COR-L47 (cell line): Measurements from ENCODE around the gene ANTKMT.
"Not testable (repeated sequence)": the region's sequence is repeated elsewhere in the genome, so short reads cannot be mapped to it uniquely, and the experiment has no call there.

Source experiments
- DNase-seq: peaks from one replicate; lab custom pipeline; 2025; lab: John Stamatoyannopoulos, UW

The ANTKMT gene

GRCh38 chr16:728131-728889, 7.4 kb downstream of the ANTKMT start:
- DNase-seq = peak; percentile 82

DNA sequence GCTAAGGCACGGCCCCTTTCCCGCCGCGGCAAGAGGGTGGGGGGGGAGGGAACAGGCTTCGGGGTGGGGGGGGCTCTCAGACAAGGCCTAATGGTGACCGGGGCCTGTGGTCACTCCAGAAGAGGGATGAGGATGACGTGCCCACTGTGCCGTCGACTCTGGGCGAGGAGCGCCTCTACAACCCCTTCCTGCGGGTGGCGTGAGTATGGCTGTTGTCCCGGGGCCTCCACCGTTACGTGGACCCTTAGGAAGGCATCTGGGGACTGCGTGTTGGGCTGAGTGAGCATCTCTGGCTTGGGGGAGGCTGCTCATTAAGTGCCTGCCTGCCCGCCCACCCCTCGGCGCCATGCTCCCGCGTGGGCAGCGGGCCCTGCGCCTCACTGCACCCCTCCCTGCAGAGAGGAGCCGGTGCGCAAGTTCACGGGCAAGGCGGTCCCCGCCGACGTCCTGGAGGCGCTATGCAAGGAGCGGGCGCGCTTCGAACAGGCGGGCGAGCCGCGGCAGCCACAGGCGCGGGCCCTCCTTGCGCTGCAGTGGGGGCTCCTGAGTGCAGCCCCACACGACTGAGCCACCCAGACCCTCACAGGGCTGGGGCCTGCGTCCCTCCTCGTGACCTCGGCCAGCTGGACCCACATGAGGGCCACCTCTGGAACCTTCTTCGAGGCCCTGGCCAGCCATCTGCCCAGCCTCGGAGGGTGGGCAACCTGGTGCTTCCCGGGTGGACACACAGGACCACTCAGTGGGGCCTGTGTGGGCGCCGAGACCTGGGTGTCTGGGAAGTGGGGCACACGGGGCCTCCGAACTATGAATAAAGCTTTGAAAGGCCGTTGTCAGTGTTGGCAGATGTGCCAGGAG, 8.2 kb downstream of the ANTKMT start:
- DNase-seq = no peak

GRCh38 chr16:729768-730665, 9.1 kb downstream of the ANTKMT start:
- DNase-seq = no peak

DNA sequence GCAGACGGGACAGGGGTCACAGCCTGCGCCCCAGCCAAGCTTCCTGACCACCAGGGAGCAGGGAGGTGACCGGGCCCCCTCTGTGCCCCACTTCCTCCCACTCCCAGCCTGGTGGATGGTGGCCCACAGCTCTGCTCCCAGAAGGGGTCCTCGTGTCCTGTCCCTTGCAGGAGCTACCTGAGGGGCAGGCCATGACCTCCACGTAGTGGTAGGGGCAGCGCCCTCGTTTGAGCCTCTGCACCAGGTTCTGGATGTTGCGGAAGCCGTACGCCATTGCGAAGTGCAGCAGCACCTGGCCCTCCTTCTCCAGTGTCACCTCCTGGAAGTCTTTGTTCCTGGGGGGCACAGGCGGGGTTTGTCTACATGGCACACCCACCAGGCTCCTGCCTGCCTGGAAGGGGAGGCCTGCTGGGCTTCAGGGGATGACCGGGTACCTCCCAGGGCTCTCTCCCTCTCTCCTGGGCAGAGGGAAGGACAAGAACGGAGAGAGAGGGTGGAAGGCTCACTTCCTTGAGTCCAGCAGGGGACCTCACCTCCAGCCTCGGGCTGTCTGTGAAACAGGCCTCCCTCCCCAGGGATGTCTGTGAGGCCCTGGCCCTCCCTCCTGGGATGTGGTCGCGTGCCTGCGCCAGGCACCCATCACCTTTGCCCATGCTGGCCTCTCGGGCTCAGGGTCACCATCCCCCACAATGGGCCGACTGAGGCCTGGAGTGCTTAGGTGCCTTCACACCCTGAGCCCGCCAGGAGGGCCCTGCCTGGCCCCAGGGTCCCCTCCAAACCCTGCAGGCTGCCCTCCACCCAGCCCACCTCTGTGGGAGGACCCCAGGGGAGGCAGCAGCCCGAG, 9.9 kb downstream of the ANTKMT start:
- DNase-seq = no peak

GRCh38 chr16:732332-732731, 11.4 kb downstream of the ANTKMT start:
- no peak for DNase-seq

DNA sequence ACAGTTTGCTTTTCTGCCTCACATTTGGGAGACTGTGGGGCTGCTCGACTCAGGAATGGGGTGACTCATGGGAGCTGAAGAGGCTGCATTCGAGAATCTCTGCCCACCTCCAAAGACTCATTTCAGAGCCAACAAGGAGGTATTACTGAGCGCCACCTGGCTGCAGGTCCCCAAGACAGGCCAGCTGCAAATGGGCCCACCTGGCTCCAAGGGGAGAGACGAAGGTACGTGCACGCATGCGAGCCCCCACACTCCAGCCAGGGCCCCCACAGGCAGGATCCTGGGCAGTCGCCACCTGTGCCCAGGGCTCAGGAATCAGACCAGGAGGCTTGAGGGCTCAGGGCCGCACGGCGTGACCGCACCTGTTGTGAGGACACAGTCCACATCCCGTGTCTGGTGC, 12.0 kb downstream of the ANTKMT start:
- DNase-seq = no peak

DNA sequence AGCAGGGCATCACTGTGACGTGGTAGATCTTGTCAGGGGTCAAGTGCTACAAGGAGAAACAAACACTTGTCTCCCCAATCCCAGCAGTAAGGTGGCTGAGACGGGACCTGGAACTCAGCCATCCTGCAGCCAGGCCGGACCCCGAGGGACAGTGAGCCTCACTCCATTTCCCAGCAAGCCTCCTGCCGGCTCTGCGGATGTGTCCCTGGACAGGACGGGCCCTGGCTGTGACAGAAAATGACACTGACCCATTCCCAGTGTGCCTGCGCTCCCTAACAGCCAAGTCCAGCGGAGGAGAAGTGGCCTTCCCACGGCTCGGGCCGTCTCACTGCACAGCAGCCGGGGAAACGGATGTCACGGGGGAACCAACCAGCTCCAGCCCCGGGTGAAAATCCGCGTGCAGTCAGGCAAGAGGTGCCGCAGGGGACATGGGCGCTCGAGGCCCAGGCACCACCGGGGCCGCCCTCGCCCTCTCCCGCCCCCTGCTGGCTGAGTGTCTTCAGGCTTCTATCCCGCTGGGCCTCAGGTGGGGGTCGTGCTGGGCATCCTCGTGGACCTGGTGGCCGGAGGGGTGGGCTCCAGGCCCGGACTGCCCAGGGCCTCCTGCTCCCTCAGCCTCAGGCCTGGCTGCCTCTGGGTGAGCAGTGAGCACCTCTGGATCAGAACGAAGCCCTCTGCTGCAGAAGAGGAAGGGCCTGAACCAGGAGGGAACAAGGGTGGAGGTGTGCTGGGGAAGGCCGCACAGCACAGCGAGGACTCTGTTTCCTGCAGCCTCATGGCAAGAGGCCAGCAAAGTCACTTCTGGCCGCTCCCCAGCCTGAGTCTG, 12.6 kb downstream of the ANTKMT start:
- no peak for DNase-seq

DNA sequence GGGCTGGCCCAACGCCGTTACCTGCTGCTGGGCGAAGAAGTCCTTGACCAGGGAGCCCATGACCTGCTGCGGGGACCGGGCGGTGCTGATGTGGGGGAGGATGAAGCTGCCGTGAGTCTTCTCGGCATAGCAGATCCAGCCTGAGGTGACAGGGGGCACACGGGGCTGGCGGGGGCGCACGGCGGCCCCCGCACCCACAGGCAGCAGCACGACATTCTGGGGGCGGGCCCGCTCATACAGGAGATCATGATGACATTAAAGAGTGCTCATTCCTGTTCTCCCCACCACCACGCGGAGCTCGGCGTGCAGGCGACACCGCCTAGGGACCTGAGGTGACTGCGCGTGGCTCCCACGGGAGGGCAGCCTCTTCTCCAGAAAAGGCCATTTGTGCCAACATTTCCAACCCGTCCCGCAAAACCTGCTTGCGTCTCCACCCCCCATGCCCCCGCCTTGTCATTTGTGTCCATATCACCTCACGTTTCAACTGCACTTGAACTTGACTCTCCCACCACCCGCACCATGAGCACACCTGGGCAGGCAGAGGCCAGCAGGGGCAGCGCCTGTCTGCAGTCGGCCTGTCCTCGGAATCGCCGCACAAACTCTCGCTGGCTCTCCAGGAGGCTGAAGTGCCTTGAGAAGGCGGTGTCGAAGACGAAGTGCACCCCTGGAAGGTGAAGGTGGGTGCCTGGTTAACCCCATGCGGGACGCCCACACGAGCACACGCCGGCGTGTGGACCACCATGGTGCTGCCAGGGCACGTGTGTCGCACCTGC, 13.4 kb downstream of the ANTKMT start:
- no peak for DNase-seq

DNA sequence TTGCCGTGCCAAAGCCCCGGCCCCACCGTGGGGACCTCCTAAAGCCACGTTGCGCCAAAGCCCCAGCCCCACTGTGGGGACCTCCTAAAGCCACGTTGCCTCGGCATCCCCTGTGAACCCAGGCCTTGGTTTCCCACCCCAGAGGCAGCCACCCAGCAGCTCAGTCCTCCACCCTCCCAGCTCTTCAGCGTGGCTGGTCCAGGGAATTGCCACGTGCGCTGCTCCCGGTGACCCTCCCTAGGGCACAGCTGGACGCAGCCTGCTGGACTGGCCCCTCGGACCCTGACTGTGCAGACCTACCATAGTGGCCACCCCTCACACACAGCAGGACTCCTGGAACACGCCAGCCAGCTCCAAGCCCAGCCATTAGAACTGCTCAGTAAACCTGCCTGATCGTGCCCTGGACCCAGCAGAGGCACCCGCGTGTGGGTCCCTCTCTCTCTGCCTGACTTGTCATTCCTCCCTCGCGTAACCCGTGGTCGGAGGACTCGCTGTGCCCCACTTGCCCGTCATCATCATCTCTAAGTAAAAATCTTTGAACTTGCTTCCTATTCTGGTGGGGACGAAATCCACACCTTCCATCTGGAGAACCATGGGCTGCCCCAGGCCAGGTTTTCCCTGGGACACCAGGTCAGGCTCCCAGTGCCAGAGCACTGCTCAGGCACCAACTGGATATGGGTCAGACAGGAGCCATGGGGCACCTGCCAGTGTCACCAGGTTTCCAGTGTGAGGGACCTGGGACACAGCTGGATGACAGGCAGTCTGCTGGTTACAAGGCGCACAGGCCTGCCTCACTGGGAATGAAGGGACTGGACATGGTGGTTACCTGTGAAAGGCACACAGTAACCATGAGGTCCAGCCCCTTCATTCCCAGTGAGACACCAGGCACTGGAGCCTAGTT, 14.3 kb downstream of the ANTKMT start:
- no peak for DNase-seq

DNA sequence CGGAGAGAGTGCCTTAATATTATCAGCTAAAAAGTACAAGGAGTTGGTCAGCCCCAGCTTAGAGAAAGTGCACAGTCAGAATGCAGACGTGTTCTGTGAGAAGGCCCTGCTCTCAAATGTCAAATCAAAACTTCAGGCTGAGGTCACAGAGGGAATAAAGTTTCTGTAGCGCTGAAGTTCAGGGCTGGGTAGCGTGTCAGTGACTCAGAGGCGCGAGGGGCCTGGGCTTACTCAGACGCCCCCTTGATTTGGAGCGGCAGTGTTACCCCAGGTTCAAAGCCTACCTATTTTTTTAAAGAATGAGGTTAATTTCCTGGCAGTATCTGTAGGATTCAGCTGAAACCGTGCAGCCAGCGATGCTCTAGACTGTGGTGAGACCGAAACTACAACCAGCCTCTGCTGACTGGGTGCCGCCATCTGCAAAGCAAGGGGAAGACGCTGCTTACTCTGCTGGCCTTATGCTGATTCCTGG, 15.1 kb downstream of the ANTKMT start:
- DNase-seq = no peak

- DNase-seq = no peak
These were observed 16.1 kb downstream of the ANTKMT start for GRCh38 chr16:736936-737481.

GRCh38 chr16:739560-740458, 18.9 kb downstream of the ANTKMT start:
- no peak for DNase-seq

DNA sequence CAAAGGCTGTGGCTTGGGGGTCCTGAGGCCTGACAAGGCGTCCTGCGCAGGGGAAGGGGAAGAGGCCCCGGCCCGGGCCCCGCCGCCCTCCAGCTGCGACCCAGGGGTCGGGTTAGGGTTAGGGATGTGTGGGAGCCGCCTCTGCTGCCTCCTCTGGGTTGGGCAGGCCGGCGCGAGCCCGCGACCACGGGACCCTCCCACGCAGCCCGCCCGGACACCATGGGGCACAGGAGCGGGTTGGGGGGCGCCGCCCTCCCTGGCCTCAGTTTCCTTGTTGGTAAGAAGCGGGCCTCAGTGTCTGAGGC, 19.5 kb downstream of the ANTKMT start:
- DNase-seq = no peak

DNA sequence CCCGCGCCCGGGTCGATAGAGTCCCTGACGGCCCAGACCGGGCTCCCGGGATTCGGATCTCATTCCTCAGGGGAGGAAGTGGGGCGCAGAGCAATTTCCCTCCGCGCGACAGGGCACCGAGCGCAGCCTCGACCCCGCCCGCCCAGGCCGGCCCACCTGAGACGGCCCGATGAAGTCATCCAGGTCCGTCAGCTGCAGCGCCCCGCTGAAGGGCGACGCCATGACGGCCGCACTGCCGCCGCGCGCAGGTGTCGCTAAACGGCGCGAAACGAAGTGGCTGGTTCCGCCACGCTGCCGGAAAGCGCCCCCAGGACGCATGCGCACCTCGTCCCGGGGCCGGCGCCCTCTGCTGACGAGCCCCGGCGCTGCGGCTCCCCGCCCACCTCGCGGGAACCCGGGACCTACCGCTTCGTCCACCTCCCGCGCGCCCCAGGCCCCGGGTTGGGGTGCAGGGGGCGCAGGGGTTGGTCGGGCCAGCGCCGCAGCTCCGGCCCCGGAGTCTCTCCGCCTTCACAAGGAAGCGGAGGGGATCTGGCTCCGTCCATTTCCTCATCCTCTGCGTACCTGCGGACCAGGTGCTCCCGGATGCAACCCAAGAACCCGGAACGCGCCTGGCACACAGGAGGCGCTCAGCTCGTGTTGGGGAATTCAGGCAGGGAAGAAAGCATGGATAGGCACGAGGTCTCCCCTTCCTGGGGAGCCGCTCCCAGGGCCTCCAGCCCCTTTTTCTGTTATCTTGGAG, 20.0 kb downstream of the ANTKMT start, which contains the start of gene CIAO3:
Gene CIAO3 (minus strand): TSS at position 234 of the 742 bp plus-strand sequence. CDS start 12 bp downstream, at position 222.
- peak; percentile 85 for DNase-seq

DNA sequence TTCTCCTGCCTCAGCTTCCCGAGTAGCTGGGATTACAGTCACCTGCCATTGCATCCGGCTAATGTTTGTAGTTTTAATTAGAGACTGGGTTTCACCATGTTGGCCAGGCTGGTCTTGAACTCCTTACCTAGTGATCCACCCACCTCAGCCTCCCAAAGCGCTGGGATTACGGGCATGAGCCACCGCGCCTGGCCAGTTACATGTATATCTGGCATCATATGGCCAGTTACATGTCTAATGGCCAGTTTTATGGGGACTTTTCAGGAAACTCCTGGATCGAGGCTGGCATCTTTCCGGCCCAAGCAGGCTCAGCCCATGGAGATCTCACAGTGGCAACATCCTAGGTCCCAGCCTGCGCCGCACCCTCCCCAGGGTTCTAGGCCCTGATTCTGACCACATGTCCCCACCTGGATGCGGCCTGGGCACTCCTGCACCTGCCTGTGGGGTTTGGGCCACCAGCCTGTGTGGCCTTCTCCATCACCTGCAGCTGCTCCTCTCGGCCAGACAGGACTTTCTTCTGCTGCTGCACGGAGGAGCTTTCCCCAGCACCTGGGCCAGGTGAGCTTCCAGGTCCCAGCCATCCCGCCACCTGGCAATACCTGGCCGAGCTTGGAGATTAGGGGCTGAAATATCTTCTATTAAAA, 21.2 kb downstream of the ANTKMT start:
- no peak for DNase-seq

DNA sequence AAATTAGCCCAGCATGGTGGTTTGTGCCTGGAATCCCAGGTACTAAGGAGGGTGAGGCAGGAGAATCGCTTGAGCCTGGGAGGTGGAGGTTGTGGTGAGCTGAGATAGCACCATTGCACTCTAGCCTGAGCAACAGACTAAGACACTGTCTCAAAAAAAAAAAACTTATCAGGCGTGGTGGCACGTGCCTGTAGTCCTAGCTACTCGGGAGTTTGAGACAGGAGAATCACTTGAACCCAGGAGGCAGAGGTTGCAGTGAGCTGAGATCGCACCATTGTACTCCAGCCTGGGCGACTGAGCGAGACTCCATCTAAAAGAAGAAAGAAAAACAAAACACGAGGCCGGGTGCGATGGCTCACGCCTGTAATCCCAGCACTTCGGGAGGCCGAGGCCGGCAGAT, 21.9 kb downstream of the ANTKMT start:
- DNase-seq = not testable (repeated sequence)
